Activated B cell treated with CpG ODN at 0.5 μM for 24 hours (primary cell): Measurements from ENCODE around the gene MPHOSPH9. TPM values are rescaled to one million over a fixed set of nuclear protein-coding genes. Genes with fewer than 3 reads are reported as not detected.

ENCODE experiments used
- ATAC-seq: fragments of 200-7000 bp; cut with Tn5 transposase; one replicate; pipeline ENCODE4 v1.10.0; 2021; ENCODE audit warnings: low read depth, mild to moderate bottlenecking, moderate library complexity
- CTCF ChIA-PET: fragments of 350-600 bp; sonication (Branson Sonifier 250); formaldehyde crosslinking; loops from one replicate; lab custom pipeline; 2021; ENCODE audit warnings: antibody characterized with exemption; lab: Charles Lee
- POLR2A ChIA-PET: fragments of 350-600 bp; sonication (Branson Sonifier 250); formaldehyde crosslinking; loops from one replicate; lab custom pipeline; 2021; ENCODE audit warnings: antibody characterized with exemption; lab: Charles Lee
- DNase-seq: peaks from one replicate; pipeline ENCODE4 v3.0.0; 2022
- H3K27ac Mint-ChIP-seq: one replicate; pipeline ENCODE4 v1.8.0; 2020; ENCODE audit warnings: mixed read lengths
- H3K27me3 Mint-ChIP-seq: one replicate; pipeline ENCODE4 v1.8.0; 2021; ENCODE audit warnings: mixed read lengths
- H3K36me3 Mint-ChIP-seq: one replicate; pipeline ENCODE4 v1.8.0; 2021; ENCODE audit warnings: low read depth, mixed read lengths
- H3K4me1 Mint-ChIP-seq: one replicate; pipeline ENCODE4 v1.8.0; 2021; ENCODE audit warnings: mixed read lengths
- H3K4me3 Mint-ChIP-seq: one replicate; pipeline ENCODE4 v1.8.0; 2020; ENCODE audit warnings: mild to moderate bottlenecking, mixed read lengths
- H3K9me3 Mint-ChIP-seq: one replicate; pipeline ENCODE4 v1.8.0; 2020; ENCODE audit warnings: mixed read lengths
- intact Hi-C: fragments of 100-400 bp; cut with micrococcal nuclease; formaldehyde crosslinking; loops from one replicate; pipeline ENCODE4 v1.15.1; 2024
- total RNA-seq: library from RNA; stranded (reverse); gene quantifications from 2 replicates; pipeline ENCODE4 v1.2.3, GENCODE V29; 2022
- TF ChIP-seq, protein P1 (sequence below): fragments of 200-600 bp; IDR thresholded peaks from one replicate; pipeline ENCODE4 v1.8.0; 2022; ENCODE audit warnings: antibody characterized with exemption, mild to moderate bottlenecking

The MPHOSPH9 gene
- total RNA-seq, 1 donor from 2014 or later, result 47.2 TPM

DNA sequence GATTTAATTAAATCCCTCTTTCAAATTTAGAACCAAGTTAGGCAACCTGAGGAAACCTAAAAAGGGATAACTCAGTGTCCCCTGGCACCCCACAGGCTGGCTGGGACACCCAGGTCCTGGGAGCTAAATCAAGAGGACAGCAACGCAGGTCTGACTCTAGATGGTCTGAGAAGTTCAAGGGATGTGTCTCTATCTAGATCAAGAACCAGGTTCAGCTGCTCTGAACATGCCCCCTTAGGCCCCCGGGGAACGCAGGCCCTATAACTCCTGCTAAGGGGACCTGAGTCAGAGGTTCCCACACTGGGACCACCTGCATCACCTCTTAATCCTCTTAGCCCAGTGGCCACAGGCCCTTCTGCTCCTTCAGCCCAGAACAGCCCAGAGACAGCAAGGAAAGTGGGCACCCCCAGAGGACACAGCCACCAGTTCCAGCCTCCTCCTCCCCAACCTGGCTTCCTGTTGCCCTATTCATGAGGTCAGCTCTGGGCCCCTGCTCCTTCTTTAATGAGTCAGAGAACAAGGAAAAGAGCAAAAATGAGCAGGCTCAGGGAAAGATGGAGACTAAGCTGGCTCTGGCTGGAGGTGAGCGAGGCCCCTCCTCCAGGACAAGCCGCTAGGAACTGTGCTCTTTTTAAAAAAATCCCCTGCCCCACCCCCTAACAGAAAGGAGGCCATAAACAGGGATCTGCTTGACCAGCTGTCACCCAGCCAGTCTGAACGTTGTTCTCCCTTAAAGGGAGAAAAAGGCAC is 92.8 kb downstream of the MPHOSPH9 start:
- POLR2A ChIA-PET, result interaction anchor here (0.9 to 2.8 kb wide), 2 partner anchors 55 to 93 kb away, joined by 3 to 9 read pairs; partner anchors contain the start of genes MPHOSPH9 and MTRFR
- no peak for DNase-seq
- H3K9me3 Mint-ChIP-seq, result no peaks in the 10 kb centered on the region
- peak; percentile 18 for ATAC-seq
- peak overlapping the region; percentile 65 for H3K27ac Mint-ChIP-seq
- TF ChIP-seq, protein P1, sequence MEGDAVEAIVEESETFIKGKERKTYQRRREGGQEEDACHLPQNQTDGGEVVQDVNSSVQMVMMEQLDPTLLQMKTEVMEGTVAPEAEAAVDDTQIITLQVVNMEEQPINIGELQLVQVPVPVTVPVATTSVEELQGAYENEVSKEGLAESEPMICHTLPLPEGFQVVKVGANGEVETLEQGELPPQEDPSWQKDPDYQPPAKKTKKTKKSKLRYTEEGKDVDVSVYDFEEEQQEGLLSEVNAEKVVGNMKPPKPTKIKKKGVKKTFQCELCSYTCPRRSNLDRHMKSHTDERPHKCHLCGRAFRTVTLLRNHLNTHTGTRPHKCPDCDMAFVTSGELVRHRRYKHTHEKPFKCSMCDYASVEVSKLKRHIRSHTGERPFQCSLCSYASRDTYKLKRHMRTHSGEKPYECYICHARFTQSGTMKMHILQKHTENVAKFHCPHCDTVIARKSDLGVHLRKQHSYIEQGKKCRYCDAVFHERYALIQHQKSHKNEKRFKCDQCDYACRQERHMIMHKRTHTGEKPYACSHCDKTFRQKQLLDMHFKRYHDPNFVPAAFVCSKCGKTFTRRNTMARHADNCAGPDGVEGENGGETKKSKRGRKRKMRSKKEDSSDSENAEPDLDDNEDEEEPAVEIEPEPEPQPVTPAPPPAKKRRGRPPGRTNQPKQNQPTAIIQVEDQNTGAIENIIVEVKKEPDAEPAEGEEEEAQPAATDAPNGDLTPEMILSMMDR, result no peak
- H3K4me1 Mint-ChIP-seq, result peaks cover 54% of the 10 kb centered on the region
- CTCF ChIA-PET, result no interaction called here
- no peak overlapping the region for H3K4me3 Mint-ChIP-seq
- intact Hi-C loops, result no loop called here
- no peaks in the 10 kb centered on the region for H3K27me3 Mint-ChIP-seq
- peaks cover 1% of the 10 kb centered on the region for H3K36me3 Mint-ChIP-seq

DNA sequence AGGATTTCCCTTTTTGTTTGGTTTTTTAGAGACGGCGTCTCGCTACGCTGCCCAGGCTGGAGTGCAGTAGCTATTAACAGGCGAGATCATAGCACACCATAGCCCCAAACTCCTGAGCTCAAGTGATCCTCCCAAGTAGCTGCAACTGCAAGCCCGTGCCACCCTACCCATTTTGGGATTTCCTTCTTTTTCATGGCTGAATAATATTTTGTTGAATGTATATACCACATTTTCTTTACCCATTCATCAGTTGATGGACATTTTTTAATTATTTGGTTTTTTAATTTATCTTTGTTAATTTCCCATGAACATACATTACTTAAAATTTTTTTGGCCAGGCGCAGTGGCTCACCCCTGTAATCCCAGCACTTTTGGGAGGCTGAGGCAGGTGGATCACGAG is 97.3 kb downstream of the MPHOSPH9 start:
- Mint-ChIP-seq H3K4me1 (peaks cover 48% of the 10 kb centered on the region), H3K27me3 (no peaks in the 10 kb centered on the region), H3K36me3 (peaks cover 1% of the 10 kb centered on the region), H3K4me3 (no peak overlapping the region), H3K27ac (no peak overlapping the region), H3K9me3 (no peaks in the 10 kb centered on the region)
- TF ChIP-seq, protein P1, result no peak
- ChIA-PET CTCF (no interaction called here), POLR2A (no interaction called here)
- ATAC-seq (no peak), DNase-seq (no peak)
- intact Hi-C loops, result no loop called here

DNA sequence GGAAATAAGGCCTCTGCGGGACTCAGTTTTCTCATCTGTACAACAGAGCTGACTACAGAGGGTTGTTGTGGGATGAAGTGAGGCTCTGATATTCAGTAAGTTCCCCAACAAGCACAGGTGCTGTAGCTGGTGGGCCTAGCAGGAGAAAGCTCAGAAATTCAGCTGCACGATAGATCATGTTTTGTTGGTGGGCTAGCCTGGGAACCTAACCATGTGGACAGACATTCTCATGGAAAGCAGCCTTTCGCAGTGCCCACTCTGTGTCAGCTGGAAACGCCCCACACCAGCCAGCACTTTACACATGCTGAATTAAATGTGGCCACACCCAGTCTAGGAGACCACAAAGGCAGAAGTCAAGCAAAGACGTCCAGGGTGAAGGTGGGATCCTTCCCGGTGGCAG is 98.1 kb downstream of the MPHOSPH9 start:
- no peak overlapping the region for H3K27ac Mint-ChIP-seq
- H3K36me3 Mint-ChIP-seq, result peaks cover 1% of the 10 kb centered on the region
- DNase-seq, result no peak
- intact Hi-C loops, result no loop called here
- POLR2A ChIA-PET, result interaction anchor here (0.6 to 1.2 kb wide), 2 partner anchors 16 to 1155 kb away, joined by 3 read pairs; no protein-coding TSS in a partner anchor
- H3K27me3 Mint-ChIP-seq, result no peaks in the 10 kb centered on the region
- ATAC-seq, result no peak
- TF ChIP-seq, protein P1, result no peak
- H3K4me3 Mint-ChIP-seq, result no peak overlapping the region
- CTCF ChIA-PET, result interaction anchor here (1.4 kb wide), 1 partner anchor 92 kb away, joined by 3 read pairs; no protein-coding TSS in a partner anchor
- H3K9me3 Mint-ChIP-seq, result no peaks in the 10 kb centered on the region
- peaks cover 47% of the 10 kb centered on the region for H3K4me1 Mint-ChIP-seq

DNA sequence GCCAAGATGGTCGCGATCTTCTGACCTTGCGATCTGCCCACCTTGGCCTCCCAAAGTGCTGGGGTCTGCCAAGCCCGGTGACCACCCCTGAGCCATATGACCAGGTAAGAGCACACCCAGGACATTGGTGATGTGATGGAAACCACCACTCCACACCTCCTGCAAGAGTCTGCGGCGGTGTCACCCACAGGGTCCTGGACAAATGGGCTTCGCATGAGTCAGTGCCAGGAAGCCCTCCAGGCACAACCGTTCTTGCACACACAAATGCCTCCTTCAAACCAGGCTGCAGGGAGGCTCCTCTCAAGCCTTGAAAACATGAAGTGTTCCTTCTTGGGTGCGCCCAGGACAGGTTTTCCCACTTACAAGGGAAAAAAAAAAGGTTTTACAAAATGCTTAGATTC is 98.7 kb downstream of the MPHOSPH9 start:
- Mint-ChIP-seq H3K27ac (no peak overlapping the region), H3K27me3 (no peaks in the 10 kb centered on the region), H3K4me1 (peaks cover 45% of the 10 kb centered on the region), H3K9me3 (no peaks in the 10 kb centered on the region), H3K36me3 (peaks cover 1% of the 10 kb centered on the region), H3K4me3 (no peak overlapping the region)
- TF ChIP-seq, protein P1, result no peak
- CTCF ChIA-PET, result interaction anchor here (1.4 kb wide), 1 partner anchor 91 kb away, joined by 3 read pairs; no protein-coding TSS in a partner anchor
- ATAC-seq (no peak), DNase-seq (no peak)
- POLR2A ChIA-PET, result interaction anchor here (0.6 to 1.2 kb wide), 3 partner anchors 9 to 214 kb away, joined by 3 to 13 read pairs (median 4); no protein-coding TSS in a partner anchor
- intact Hi-C loops, result no loop called here

DNA sequence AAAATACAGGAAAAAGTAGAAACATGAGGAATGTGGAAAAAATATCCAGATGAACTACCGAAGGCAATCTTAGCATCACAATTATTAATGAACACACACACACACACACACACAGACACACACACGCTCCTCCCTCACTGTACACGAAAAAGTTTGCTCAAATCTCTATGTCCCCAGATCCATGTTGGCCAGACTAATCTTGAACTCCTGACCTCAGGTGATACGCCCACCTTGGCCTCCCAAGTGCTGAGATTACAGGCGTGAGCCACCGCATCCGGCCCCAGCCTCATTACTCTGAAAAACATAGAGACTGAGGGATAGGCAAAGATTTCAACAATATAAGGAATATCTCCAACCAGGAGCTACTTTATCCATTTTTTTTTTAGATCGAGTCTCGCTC is 99.2 kb downstream of the MPHOSPH9 start:
- peaks cover 45% of the 10 kb centered on the region for H3K4me1 Mint-ChIP-seq
- H3K27ac Mint-ChIP-seq, result no peak overlapping the region
- ChIA-PET CTCF (interaction anchor here (1.4 kb wide), 1 partner anchor 91 kb away, joined by 3 read pairs; no protein-coding TSS in a partner anchor), POLR2A (interaction anchor here (0.6 kb wide), 2 partner anchors 10 to 214 kb away, joined by 4 to 13 read pairs; no protein-coding TSS in a partner anchor)
- no peak overlapping the region for H3K4me3 Mint-ChIP-seq
- no peaks in the 10 kb centered on the region for H3K27me3 Mint-ChIP-seq
- H3K9me3 Mint-ChIP-seq, result no peaks in the 10 kb centered on the region
- ATAC-seq (no peak), DNase-seq (no peak)
- intact Hi-C loops, result no loop called here
- TF ChIP-seq, protein P1, result no peak
- peaks cover 1% of the 10 kb centered on the region for H3K36me3 Mint-ChIP-seq
